ENCODE results near the gene SLC36A3. TPM values are rescaled to one million over a fixed set of nuclear protein-coding genes. Genes with fewer than 3 reads are reported as not detected.

SLC36A3 gene
- total RNA-seq, 1 experiment from 2014 or later: not detected

- ChIA-PET CTCF (interaction anchor here (0.9 to 1.2 kb wide), 5 partner anchors 11 to 366 kb away, joined by 3 to 4 read pairs (median 3); no protein-coding TSS in a partner anchor), POLR2A (interaction anchor here (2.9 kb wide), 1 partner anchor 33 kb away, joined by 13 read pairs; the partner anchor contains the start of gene GM2A)
- no peak overlapping the region for H3K27ac Mint-ChIP-seq (ENCODE audit: low read depth, unreplicated experiment)
- intact Hi-C loops (cut with micrococcal nuclease): no loop called here
- no peaks in the 10 kb centered on the region for H3K27me3 Mint-ChIP-seq (ENCODE audit: insufficient read depth, unreplicated experiment)
- BruUV-seq (replicated peaks): no TSS peak
- no peaks in the 10 kb centered on the region for H3K36me3 Mint-ChIP-seq (ENCODE audit: insufficient read depth, unreplicated experiment)
- no peak overlapping the region for H3K4me3 Mint-ChIP-seq (ENCODE audit: unreplicated experiment)
- H3K4me1 Mint-ChIP-seq (ENCODE audit: insufficient read depth, unreplicated experiment): peaks cover 6% of the 10 kb centered on the region
- TF ChIP-seq CTCF (IDR thresholded peaks at IDR 0.05; ENCODE audit: unreplicated experiment): no peak
- no peaks in the 10 kb centered on the region for H3K9me3 Mint-ChIP-seq (ENCODE audit: unreplicated experiment)
- DNase-seq (ENCODE audit: unreplicated experiment): no peak
Observed at GRCh38 chr5:151286246-151286645, 17.3 kb downstream of the SLC36A3 start.

GRCh38 chr5:151285683-151286082 is 17.9 kb downstream of the SLC36A3 start:
- intact Hi-C loops (cut with micrococcal nuclease): no loop called here
- BruUV-seq (replicated peaks): no TSS peak

GRCh38 chr5:151284392-151284967 is 19.1 kb downstream of the SLC36A3 start:
- TF ChIP-seq CTCF (IDR thresholded peaks at IDR 0.05; ENCODE audit: unreplicated experiment): peak; percentile 8
- DNase-seq (ENCODE audit: unreplicated experiment): peak; percentile 25
- intact Hi-C loops (cut with micrococcal nuclease): no loop called here
- no peaks in the 10 kb centered on the region for H3K9me3 Mint-ChIP-seq (ENCODE audit: unreplicated experiment)
- POLR2A ChIA-PET: no interaction called here
- CTCF ChIA-PET: interaction anchor here (1.1 kb wide), 2 partner anchors 32 to 35 kb away, joined by 3 to 5 read pairs; no protein-coding TSS in a partner anchor
- no peaks in the 10 kb centered on the region for H3K27me3 Mint-ChIP-seq (ENCODE audit: insufficient read depth, unreplicated experiment)
- H3K36me3 Mint-ChIP-seq (ENCODE audit: insufficient read depth, unreplicated experiment): no peaks in the 10 kb centered on the region
- peaks cover 6% of the 10 kb centered on the region for H3K4me1 Mint-ChIP-seq (ENCODE audit: insufficient read depth, unreplicated experiment)
- BruUV-seq (replicated peaks): no TSS peak
- no peak overlapping the region for H3K4me3 Mint-ChIP-seq (ENCODE audit: unreplicated experiment)
- no peak overlapping the region for H3K27ac Mint-ChIP-seq (ENCODE audit: low read depth, unreplicated experiment)

More at GRCh38 chr5:151285683-151286082, 17.9 kb downstream of the SLC36A3 start:
- Mint-ChIP-seq H3K27me3 (ENCODE audit: insufficient read depth, unreplicated experiment) (no peaks in the 10 kb centered on the region), H3K27ac (ENCODE audit: low read depth, unreplicated experiment) (no peak overlapping the region), H3K4me3 (ENCODE audit: unreplicated experiment) (no peak overlapping the region), H3K9me3 (ENCODE audit: unreplicated experiment) (no peaks in the 10 kb centered on the region), H3K4me1 (ENCODE audit: insufficient read depth, unreplicated experiment) (peaks cover 6% of the 10 kb centered on the region), H3K36me3 (ENCODE audit: insufficient read depth, unreplicated experiment) (no peaks in the 10 kb centered on the region)
- POLR2A ChIA-PET: no interaction called here
- CTCF ChIA-PET: interaction anchor here (0.9 to 1.2 kb wide), 7 partner anchors 12 to 366 kb away, joined by 3 to 5 read pairs (median 3); no protein-coding TSS in a partner anchor
- DNase-seq (ENCODE audit: unreplicated experiment): no peak
- no peak for TF ChIP-seq CTCF (IDR thresholded peaks at IDR 0.05; ENCODE audit: unreplicated experiment)

- H3K9me3 Mint-ChIP-seq (ENCODE audit: unreplicated experiment): no peaks in the 10 kb centered on the region
- no peaks in the 10 kb centered on the region for H3K27me3 Mint-ChIP-seq (ENCODE audit: insufficient read depth, unreplicated experiment)
- H3K4me3 Mint-ChIP-seq (ENCODE audit: unreplicated experiment): no peak overlapping the region
- H3K36me3 Mint-ChIP-seq (ENCODE audit: insufficient read depth, unreplicated experiment): no peaks in the 10 kb centered on the region
- no TSS peak for BruUV-seq (replicated peaks)
- ChIA-PET POLR2A (interaction anchor here (0.7 kb wide), 1 partner anchor 1253 kb away, joined by 3 read pairs; no protein-coding TSS in a partner anchor), CTCF (interaction anchor here (0.7 to 1.0 kb wide), 4 partner anchors 10 to 156 kb away, joined by 3 to 5 read pairs (median 4); no protein-coding TSS in a partner anchor)
- no peak for TF ChIP-seq CTCF (IDR thresholded peaks at IDR 0.05; ENCODE audit: unreplicated experiment)
- peaks cover 3% of the 10 kb centered on the region for H3K4me1 Mint-ChIP-seq (ENCODE audit: insufficient read depth, unreplicated experiment)
- no peak for DNase-seq (ENCODE audit: unreplicated experiment)
- H3K27ac Mint-ChIP-seq (ENCODE audit: low read depth, unreplicated experiment): no peak overlapping the region
- intact Hi-C loops (cut with micrococcal nuclease): no loop called here
Observed at GRCh38 chr5:151283120-151283825, 20.3 kb downstream of the SLC36A3 start.
